Spleen (tissue), 11 donors: Measurements from ENCODE around the gene KRT16. TPM values are rescaled to one million over a fixed set of nuclear protein-coding genes. Genes with fewer than 3 reads are reported as not detected.

Source experiments
- DNase-seq: peaks from one replicate; pipeline ENCODE4 v3.0.0-alpha.2; 2020
- H3K27ac ChIP-seq, 8 donors: fragments of 200-600 bp; sonication (generic) in 7 of 8; 1 replicate in 4 of 8; 2 replicates in 4 of 8; pipeline versions ENCODE4 v1.5.0 to v1.8.0; 2016 to 2021; ENCODE audit warnings: inconsistent platforms in 4 of 8, mild to moderate bottlenecking in 4 of 8, moderate library complexity in 1 of 8
- H3K27me3 ChIP-seq, 7 donors: fragments of 200-600 bp; sonication (generic) in 6 of 7; replicated peaks in 1 of 7; 1 replicate in 4 of 7; 2 replicates in 3 of 7; pipeline versions ENCODE4 v1.5.0 to v1.8.0; 2016 to 2021; ENCODE audit warnings: inconsistent platforms in 3 of 7, mild to moderate bottlenecking in 1 of 7
- H3K36me3 ChIP-seq, 6 donors: fragments of 200-600 bp; sonication (generic) in 5 of 6; 1 replicate in 4 of 6; 2 replicates in 2 of 6; pipeline versions ENCODE4 v1.5.0 to v1.8.0; 2016 to 2021; ENCODE audit warnings: inconsistent platforms in 2 of 6
- H3K4me1 ChIP-seq, 6 donors: fragments of 200-600 bp; sonication (generic) in 5 of 6; 1 replicate in 3 of 6; 2 replicates in 3 of 6; pipeline versions ENCODE4 v1.5.0 to v1.8.0; 2016 to 2021; ENCODE audit warnings: inconsistent platforms in 3 of 6
- H3K4me3 ChIP-seq, 8 donors: fragments of 200-600 bp; sonication (generic) in 7 of 8; 1 replicate in 4 of 8; 2 replicates in 4 of 8; pipeline versions ENCODE4 v1.5.0 to v1.8.0; 2016 to 2021; ENCODE audit warnings: inconsistent platforms in 4 of 8, mild to moderate bottlenecking in 4 of 8, moderate library complexity in 2 of 8
- H3K9me3 ChIP-seq, 8 donors: fragments of 200-600 bp; sonication (generic) in 7 of 8; 1 replicate in 4 of 8; 2 replicates in 4 of 8; pipeline versions ENCODE4 v1.5.0 to v1.8.0; 2016 to 2021; ENCODE audit warnings: inconsistent platforms in 4 of 8
- CTCF ChIP-seq, 11 experiments: fragments of 200-600 bp in 7 of 11; fragments of 450-650 bp in 4 of 11; sonication (generic) in 4 of 11; IDR thresholded peaks in 8 of 11; conservative IDR thresholded peaks in 3 of 11; 1 replicate in 7 of 11; 2 replicates in 4 of 11; pipeline versions ENCODE4 v1.4.0 to v1.8.0; 2016 to 2021; ENCODE audit warnings: antibody characterized with exemption in 11 of 11, inconsistent platforms in 4 of 11, mild to moderate bottlenecking in 1 of 11
- POLR2A ChIP-seq, 3 donors: fragments of 450-650 bp; IDR thresholded peaks; one replicate each; pipeline ENCODE4 v1.5.1; 2017; ENCODE audit warnings: antibody characterized with exemption in 3 of 3, mild to moderate bottlenecking in 1 of 3
- POLR2AphosphoS5 ChIP-seq, 3 donors: sonication (generic); formaldehyde crosslinking; IDR thresholded peaks; one replicate each; pipeline ENCODE4 v1.5.1; 2017; ENCODE audit warnings: antibody characterized with exemption in 3 of 3
- WGBS, 5 donors: extraction: QIAGEN DNeasy Blood & Tissue Kit in 3 of 5; methylation state at CpG; one replicate each; pipeline versions ENCODE4 v1.1.5 to v1.1.7; 2013 to 2018; 5-methylcytosine and 5-hydroxymethylcytosine counted together
- intact Hi-C: fragments of 100-400 bp; cut with DNase I; formaldehyde crosslinking; loops from one replicate; pipeline ENCODE4 v1.15.0; 2023; ENCODE audit warnings: low total_unique reads
- polyA plus RNA-seq, 3 donors: library from polyadenylated mRNA; stranded (reverse); fragments of 200-250 nt; gene quantifications; one replicate each; pipeline ENCODE4 v1.2.1, GENCODE V29; 2013
- total RNA-seq, 7 donors: library from RNA; depleted of rRNA in 3 of 7; stranded (reverse); fragments of >200 nt in 3 of 7; fragmentation: NEBNext Ultra II Directional in 4 of 7; extraction: Animal tissue kit (Norgen Biotek cat#: 25700) in 4 of 7; gene quantifications; one replicate each; pipeline versions ENCODE4 v1.1.0 to v1.2.1, GENCODE V29; 2016 to 2021
- donor health status: healthy with polysubstance abuse.
- donor health status: DM: no; HTN: no; CAD: no; lungs with moderate emphysema.
- donor health status: DM: no; HTN: no; CAD: no.
- donor health status: Bipolar disorder and iron deficiency.
- donor health status: healthy.
- donor health status: DM: no; HTN: no; CAD: no.
- donor health status: DM: yes; HTN: yes; CAD: no.

Gene KRT16
- total and polyA plus RNA-seq, 10 donors = 0.07 to 0.19 TPM; not detected in 8

DNA sequence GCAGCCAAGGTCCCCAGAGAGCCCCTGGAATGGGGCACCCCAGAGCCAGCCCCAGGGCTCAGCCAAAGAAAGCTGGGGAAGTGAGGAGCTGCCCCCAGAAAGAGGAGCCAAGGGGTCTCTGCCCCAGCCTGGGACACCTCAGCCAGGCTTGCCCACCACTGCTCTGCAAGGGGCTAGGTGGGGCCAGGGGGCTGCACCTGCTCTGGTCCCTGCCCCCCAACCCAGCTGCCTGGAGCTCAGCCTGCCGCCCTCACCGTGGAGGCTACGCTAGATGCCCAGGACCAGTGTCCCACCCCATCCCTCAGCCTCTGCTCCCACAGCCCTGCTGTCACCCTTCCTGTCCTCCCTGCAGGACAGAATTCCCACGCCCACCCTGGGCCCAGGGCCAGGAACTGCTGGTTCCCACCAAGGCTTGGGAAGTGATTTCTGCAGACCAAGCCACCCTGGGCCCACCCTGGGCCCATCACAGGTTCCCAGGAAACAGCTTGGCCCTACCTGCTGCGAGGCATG is 39.9 kb upstream of the KRT16 start:
- no peak overlapping the region for H3K4me3 ChIP-seq
- DNase-seq = peak; percentile 59
- intact Hi-C loops = no loop called here
- H3K36me3 ChIP-seq = no peaks in the 10 kb centered on the region
- H3K9me3 ChIP-seq = no peaks in the 10 kb centered on the region
- H3K4me1 ChIP-seq = peaks cover 10 to 20% (median 14%) of the 10 kb centered on the region in 6 donors
- TF ChIP-seq POLR2A (IDR thresholded peaks at IDR 0.05) = no peak
- TF ChIP-seq POLR2AphosphoS5 (IDR thresholded peaks at IDR 0.05) = no peak
- no peak for TF ChIP-seq CTCF (IDR thresholded peaks at IDR 0.05 in 8 of 11, conservative IDR thresholded peaks at IDR 0.05 in 3 of 11)
- no peak overlapping the region for H3K27ac ChIP-seq
- H3K27me3 ChIP-seq = no peaks in the 10 kb centered on the region
- WGBS, 5 donors = 79 to 86% (median 83%) methylated on average over 1 to 5 of the region's 5 CpGs

DNA sequence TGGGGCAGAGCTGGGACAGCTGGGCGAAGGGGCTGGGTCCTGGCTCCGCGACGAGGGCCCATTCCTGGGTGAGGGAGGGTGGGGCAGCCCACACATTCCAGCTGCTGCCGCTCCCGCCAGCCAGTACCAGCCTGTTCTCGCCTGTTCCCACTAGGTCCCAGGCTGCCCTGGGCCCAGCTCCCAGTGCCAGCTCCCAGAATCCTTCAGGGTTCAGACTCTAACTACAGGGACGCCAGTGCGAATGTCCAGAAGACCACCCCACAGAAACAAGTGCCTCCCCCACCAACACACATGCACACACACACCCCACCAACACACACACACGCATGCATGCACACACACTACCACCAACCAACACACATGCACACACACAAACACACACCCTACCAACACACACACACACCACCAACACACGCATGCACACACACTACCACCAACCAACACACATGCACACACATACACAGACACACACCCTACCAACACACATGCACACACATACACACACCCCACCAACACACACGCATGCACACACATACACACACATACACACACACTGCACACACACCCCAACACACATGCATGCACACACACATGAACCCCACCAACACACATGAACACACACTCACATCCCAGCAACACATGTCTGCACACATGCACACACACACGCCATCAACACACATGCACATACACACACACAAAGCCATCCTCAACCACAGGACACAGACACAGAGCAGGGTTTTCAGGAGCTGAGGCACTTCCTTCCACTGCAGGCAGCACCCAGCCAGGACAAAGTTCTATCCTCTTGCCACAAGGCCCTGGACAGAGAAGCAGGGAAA is 39.3 kb upstream of the KRT16 start:
- 89 to 97% (median 91%) methylated on average over 9 to 13 of the region's 13 CpGs for WGBS, 5 donors
- H3K27me3 ChIP-seq = no peaks in the 10 kb centered on the region
- intact Hi-C loops = no loop called here
- no peak overlapping the region for H3K4me3 ChIP-seq
- no peaks in the 10 kb centered on the region for H3K36me3 ChIP-seq
- no peaks in the 10 kb centered on the region for H3K9me3 ChIP-seq
- no peak overlapping the region for H3K27ac ChIP-seq
- peak; percentile 67 for DNase-seq
- peaks cover 10 to 23% (median 14%) of the 10 kb centered on the region in 6 donors for H3K4me1 ChIP-seq
- TF ChIP-seq POLR2A (IDR thresholded peaks at IDR 0.05) (no peak), CTCF (IDR thresholded peaks at IDR 0.05 in 8 of 11, conservative IDR thresholded peaks at IDR 0.05 in 3 of 11) (no peak), POLR2AphosphoS5 (IDR thresholded peaks at IDR 0.05) (no peak)

GRCh38 chr17:41650794-41651624 is 38.4 kb upstream of the KRT16 start:
- peak; percentile 67 for DNase-seq
- intact Hi-C loops = no loop called here
- H3K27me3 ChIP-seq = no peaks in the 10 kb centered on the region
- TF ChIP-seq POLR2A (IDR thresholded peaks at IDR 0.05) = no peak
- no peak for TF ChIP-seq POLR2AphosphoS5 (IDR thresholded peaks at IDR 0.05)
- no peak for TF ChIP-seq CTCF (IDR thresholded peaks at IDR 0.05 in 8 of 11, conservative IDR thresholded peaks at IDR 0.05 in 3 of 11)
- H3K4me1 ChIP-seq = peaks cover 10 to 24% (median 14%) of the 10 kb centered on the region in 6 donors
- no peak overlapping the region for H3K4me3 ChIP-seq
- H3K27ac ChIP-seq = no peak overlapping the region
- 76 to 84% (median 81%) methylated on average over 8 to 15 of the region's 15 CpGs for WGBS, 5 donors
- no peaks in the 10 kb centered on the region for H3K36me3 ChIP-seq
- no peaks in the 10 kb centered on the region for H3K9me3 ChIP-seq
